DMS53 treated with DMSO at 0.1 percent for 48 hours (cell line): ENCODE results near the gene PHPT1.
"Not testable (repeated sequence)": the region's sequence is repeated elsewhere in the genome, so short reads cannot be mapped to it uniquely, and the experiment has no call there.

Source experiments
- DNase-seq: peaks from one replicate; lab custom pipeline; 2025; ENCODE audit not compliant: unreplicated experiment; lab: John Stamatoyannopoulos, UW

The PHPT1 gene

GRCh38 chr9:136823136-136824046, 25.8 kb upstream of the PHPT1 start:
- no peak for DNase-seq

DNA sequence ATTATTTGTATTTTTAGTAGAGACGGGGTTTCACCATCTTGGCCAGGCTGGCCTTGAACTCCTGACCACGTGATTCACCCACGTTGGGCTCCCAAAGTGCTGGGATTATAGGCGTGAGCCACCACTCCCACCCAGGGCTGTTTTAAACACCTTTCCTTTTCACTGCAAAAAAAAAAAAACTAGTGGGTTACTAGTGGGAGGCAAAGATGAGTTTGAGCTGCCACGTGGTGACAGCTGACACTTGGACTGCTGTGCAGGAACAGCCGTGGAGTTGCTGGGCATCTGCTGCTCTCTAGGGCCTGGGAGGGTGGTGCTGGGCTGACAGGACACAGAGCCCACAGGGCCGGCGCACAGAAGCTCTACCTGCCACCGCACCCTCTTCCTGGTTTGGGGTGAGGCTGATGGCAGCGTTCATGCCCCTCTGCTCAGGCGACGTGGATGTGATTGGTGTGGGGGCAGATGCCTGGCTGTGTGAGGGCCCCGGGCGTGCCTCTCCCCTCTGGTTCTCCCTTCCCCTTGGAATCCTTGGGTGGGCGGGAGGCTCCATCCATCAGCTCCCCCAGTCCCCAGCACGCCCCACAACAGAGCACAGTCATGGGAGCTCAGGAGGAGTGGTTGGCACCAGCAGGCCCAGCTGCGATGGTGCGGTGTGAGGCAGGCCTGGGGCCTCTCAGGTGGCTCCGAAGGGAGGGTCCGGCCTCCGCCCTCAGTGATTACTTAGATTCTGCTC, 24.5 kb upstream of the PHPT1 start:
- DNase-seq: no peak

DNA sequence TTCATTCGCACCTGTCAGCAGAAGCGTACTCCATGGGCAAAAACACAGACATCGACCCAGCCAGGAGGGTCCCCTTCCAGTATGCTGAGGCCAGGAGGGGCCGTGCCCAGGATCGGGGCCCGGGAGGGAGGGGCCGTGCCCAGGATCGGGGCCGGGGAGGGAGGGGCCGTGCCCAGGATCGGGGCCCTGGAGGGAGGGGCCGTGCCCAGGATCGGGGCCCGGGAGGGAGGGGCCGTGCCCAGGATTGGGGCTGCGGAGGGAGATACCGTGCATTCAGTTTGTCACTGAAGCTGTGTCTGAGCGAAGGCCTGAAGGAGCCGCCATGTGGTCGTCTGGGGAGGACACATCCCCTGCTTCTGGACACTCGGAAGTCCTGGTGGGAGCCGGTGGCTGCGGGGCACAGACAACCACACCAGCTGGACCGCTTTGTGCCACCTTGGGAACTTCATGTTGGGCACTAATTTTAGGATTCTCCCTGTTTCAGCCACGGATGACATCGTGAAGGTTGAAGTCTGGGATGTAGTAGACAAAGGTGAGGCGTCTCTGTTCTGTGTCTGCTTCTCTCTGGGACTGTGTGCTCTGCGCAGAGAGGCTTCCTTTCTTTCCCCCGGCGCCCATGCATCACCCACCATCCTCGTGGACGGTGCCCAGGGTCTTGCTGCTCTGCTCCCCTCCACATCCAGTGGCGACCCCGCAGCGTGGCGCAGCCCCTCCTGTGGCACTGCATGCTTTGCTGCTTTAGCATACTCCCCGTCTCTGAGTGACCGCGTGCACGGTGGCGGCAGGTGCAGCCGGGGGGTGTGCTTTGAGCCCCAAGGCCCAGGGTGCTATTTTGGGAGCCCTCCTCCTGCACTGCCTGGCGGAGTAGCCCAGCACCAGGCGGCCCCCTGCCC, 23.7 kb upstream of the PHPT1 start:
- no peak for DNase-seq

DNA sequence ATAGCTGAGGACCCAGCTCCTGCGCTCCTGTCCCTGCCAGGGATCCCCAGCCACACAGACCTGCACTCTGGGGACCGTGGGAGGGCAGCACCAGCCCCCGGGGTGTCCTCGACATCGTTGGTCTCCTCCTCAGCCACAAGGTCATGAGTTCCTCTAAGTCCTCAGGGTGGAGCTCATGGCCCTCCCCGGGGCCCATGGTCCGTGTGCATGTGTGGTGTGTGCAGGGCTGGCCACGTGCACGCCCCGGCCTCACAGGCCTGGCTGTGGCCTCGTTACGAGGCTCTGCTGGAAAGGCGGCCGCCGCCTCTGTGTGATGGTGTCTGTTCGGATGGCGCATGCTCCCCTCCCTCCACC, 23.0 kb upstream of the PHPT1 start:
- no peak for DNase-seq

DNA sequence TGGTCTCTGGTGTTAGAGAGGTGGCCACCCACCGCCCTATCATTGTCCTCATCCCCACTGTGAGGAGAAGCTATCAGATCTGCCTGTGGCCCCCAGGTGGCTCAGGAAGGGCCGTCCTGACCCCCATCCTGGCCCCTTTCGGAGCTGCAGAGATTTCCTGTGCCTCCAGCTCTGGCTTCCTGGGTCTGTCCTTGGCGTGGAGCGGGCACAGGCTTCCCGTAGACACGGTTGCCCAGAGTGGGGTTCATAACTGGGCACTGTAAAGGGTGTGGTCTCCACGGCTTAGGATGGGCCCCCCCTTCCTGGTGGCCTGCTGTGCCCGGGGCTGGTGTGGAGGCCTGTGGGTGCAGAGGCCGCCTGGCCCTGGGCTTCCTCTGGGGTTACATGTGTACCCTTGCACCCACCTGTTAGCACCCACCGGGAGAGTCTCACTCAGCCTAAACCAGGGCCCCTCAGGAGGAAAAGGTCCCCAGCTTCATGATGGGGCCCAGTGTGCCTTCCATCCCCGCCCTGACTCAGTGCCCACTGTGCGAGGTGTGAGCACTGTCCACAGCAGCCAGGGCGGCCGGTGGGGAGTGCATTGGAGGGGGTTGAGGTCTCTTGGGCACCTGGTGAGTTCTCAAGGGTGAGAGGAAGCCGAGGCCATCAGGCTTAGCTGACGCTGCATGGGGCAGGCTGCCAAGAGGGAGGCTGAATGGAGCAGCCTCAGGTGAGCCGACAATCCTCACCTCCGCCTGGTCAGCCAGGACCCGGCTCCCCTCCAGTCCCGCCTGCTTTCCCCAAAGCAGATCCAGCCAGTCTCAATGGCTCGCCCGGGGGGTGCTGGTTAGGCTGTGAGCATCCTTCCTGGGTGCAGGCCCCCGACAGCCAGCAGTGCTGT, 22.3 kb upstream of the PHPT1 start:
- DNase-seq: no peak

- DNase-seq: no peak
Measured at GRCh38 chr9:136827794-136828473, 21.3 kb upstream of the PHPT1 start.

DNA sequence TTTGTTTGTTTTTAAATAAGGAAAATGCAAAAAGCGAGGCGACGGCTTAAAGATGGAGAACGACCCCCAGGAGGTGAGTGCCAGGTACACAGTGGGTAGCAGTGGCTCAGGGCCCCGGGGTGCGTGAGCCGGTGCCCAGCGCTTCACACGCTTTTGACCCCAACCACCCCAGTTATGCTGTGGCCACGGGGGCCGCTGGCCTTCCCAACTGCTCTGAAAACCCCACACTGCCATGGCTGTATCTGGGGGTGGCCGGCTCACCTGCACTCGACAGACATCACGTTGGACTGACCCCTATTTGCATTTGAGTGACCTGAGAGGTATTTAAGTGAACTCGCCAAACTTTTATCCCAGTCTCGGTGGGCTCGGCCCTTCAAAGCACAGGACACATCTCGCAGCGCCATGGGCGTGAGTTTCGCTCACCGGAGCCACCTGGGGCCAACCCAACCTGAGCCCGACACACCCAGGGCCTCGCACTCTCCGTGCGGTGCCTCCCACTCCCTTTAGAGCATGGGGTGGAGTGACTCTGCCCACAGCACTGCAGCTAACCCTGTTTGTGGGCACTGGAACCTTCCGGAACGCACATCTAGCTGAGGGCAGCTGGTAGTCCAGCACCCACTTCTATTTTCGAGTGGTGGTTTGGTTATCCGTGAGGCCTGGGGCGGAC, 20.6 kb upstream of the PHPT1 start:
- no peak for DNase-seq

DNA sequence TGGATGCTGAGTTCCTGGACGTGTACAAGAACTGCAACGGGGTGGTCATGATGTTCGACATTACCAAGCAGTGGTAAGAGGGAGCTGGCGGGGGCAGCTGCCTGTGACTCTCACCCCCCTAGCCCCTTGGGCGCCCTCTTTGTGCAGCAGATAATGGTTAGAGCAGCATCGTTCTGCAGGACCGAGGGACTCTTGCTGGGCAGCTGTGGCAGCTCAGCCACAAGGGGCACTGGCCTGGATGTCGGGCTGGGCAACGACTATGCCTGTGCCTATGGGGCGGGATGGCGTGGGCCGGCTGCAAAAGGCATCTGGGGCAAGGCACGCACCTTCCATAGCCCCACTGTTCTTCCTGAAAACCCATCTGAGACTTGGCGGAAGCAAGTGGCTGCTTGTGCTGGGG, 19.8 kb upstream of the PHPT1 start:
- no peak for DNase-seq

- no peak for DNase-seq
Measured at GRCh38 chr9:136829981-136830885, 19.0 kb upstream of the PHPT1 start.

DNA sequence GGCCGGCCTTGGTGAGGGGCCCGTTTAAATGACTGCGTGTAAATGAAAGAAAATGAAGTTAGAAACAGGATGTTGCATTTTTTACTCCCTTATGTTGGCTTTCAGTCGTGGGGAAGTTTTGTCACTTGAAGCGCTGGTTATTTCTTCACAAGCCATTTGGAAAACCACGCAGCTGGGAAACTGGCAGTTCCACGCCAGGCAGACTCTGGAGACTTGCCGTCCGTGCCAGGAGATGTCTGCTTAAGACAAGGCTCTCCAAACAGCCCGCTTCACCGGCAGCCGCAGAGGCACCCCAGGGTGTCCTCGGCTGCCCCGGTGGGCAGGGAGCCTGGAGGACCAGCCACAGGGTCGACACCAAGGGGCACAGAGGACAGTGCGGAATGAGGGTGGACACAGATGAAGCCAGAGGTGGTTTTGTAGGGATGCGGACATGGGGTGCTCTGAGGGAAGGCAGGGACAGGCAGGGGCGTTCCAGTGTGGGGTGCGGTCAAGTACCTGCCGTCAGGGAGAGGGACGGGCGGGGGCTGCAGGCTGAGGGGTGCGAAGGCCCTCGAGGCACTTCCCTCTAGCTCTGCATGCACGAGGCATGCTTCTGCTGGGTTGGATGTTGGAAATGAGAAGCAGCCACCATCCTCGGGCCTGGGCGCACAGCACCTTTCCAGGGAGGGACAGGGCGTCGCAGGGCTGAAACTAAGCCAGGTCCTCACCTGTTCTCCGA, 18.0 kb upstream of the PHPT1 start:
- no peak for DNase-seq

DNA sequence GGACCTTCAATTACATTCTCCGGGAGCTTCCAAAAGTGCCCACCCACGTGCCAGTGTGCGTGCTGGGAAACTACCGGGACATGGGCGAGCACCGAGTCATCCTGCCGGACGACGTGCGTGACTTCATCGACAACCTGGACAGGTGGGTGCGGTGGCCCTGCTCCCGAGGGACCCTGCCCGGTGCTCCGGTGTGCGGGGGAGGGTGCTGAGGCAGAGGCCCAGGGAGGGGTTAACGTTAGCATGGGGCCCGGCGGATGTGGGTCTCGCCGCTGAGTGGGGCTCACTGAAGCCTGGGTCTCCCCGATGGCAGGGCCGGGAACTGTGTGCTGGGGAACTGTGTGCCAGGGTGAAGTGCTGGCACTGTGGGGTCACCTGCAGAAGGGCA, 17.5 kb upstream of the PHPT1 start:
- DNase-seq: no peak

DNA sequence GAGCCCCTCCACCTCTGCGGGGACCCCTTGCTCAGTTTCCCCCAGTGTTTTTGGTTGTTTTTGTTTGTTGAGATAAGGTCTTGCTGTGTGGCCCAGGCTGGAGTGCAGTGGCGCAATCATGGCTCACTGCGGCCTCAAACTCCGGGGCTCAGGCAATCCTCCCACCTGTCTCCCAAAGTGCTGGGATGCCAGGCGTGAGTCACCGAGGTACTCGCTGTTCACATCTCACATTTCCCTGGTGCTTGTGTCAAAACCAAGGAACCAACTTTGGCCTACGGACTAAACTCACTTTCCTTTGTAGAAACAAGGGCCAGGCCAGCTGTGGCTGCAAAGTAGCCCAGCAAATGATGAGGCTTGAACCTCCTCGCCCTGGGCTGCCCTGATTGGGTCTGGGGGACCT, 16.6 kb upstream of the PHPT1 start:
- no peak for DNase-seq

DNA sequence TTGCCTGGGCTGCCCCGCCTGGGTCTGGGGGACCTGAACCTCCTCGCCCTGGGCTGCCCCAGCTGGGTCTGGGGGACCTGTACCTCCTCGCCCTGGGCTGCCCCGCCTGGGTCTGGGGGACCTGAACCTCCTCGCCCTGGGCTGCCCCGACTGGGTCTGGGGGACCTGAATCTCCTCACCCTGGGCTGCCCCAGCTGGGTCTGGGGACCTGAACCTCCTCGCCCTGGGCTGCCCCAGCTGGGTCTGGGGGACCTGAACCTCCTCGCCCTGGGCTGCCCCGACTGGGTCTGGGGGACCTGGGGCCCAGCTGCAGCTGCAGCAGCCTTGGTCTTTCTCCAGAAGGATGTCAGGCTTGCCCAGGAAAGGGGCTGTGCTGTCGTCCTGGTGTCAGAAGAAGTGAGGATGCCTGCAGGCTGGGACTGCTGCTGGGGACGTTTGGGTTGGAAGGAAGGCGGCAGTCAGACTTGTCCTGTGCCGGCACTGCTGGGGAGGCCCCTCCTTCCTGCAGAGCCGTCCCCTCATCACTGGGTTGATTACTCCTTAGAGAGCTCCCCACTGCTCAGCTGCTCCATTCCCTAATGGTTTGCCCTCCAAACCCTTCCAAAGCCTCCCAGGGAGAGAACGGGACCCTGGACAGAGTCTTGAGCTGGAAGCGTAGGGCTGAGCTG, 15.7 kb upstream of the PHPT1 start:
- DNase-seq: not testable (repeated sequence)

DNA sequence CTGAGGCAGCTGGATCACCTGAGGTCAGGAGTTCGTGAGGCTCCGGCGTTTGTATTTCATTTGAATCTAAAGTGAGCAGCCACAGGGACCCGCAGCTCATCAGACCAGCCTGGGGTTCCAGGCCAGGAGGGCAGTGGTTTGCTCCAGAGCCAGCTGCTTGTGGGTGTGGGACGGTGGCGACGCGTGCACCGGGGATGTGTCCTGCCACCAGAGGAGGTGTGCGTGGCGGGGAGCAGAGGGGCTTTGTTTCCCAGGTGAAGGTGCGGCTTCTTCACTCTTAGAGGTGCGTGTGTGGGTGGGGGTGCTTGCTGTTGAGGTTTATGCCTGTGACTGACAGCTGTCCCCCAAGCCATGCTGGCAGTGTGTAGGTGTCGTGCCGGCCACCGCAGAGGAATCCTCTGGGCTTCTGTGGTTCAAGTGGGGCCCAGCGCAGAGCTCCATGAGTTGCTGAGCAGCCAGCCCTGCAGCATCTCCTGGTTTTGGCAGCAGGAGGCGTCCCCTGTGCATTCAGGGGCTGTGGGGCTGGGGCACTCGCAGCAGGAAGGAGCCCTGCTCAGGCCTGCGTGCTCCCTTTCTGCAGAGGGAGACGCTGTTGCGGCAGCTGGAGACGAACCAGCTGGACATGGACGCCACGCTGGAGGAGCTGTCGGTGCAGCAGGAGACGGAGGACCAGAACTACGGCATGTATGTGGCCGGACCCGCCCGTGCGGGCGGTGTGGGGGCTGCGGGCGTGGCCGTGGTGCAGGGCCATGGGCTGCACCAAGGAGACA, 13.9 kb upstream of the PHPT1 start:
- DNase-seq: no peak

DNA sequence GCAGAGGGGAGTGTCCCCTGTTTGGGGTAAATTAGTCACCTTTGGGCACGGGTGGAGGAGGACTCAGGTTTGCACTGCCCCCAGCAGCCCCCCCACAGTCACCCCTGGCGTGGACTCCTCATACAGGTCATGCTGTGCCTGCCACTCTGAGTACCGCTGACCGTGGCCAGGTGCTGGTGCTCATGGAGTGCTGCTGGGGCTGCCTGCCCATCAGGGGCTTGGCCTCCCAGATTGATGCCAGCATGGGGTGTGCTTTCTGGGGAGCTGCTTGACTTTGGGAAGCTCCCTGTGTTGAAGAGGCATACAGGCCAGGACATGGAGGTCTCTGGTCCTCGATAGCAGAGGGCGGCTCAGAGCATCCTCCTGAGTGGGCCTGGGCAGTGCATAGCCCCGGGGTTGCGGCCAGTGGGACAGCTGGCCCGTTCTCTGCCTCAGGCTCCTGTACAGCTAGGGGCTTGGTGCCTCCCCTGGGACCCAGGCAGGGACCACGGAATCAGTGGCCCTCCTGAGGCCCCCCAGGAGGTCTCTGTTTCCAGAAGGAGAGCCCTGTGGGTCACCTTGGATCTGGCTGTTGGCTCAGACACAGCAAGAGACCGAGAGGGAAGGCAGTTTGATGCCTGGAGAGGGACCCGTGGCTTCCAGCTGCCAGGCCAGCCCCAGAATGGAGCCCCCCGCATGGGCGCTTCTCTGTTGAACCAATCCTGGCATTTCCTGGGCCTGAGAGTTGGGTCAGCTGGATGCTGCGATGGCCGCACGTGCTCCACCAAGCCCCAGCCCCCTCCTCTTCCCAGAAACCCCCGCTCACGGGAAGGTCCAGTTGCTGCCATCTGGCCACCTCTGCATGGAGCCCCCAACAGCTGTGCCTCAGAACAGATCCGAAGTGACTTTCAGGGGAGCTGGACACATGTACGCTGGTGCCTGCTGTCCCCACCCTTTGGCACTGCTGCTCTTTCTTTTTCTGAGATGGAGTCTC, 13.0 kb upstream of the PHPT1 start:
- DNase-seq: no peak
